Measurements from ENCODE around the gene MAP3K14.

MAP3K14 gene

DNA sequence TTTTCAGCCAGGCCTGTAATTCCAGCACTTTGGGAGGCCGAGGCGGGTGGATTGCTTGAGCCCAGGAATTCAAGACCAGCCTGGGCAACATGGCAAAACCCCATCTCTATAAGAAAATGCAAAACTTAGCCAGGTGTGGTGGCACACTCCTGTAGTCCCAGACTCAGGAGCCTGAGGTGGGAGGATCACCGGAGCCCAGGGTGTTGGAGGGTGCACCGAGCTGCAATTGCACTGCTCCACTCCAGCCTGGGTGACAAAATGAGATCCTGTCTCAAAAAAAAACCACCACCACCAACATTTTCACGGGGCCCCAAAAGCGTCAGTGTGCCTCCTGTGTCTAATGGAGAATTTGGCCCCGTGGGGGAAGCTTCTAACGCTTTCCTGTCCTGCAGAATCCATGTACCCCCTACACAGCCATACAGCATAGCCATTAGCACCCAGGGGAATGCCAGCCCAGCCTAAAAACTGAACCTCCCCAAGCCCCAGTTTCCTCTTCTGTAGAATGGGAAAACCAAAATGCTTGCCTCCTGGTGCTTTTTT is 22.2 kb upstream of the MAP3K14 start:
- no peak for DNase-seq (ENCODE audit: low spot score)

DNA sequence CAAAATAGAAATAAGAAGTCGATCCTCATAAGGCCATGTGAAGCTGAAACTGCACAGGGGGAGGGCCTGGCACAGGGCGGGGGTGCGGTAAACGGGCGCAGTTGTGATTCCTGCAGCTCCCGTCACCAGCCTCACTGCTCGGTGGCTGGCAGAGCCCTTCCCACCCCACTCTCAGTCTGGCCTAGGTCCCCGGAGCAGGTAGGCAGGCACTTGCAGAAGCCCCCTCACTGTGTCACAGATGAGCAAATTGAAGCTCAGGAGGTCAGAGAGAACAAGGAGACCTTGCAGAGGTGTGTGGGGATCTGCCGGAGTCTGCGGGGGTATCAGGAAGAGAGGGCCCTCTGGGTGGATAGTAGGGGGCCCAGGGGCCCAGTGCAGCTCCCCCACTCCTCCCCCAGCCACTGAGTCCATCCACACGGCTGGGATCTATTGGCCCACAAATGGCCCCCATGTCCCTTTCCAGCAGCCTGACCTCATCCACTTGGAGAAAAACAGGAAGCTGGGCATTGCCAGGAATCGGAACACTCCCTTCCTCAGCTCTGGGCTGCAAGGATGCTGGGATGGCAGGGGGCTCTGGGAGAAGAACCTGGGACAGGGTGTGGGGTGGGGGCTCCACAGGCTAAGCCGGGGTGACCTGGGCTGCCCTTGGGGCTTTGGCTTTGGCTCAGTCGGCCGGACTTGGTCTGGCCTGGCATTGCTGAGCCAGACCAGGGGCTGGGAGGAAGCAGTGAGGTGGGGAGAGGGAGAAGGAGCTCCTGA is 21.4 kb upstream of the MAP3K14 start:
- no peak for DNase-seq (ENCODE audit: low spot score)

DNA sequence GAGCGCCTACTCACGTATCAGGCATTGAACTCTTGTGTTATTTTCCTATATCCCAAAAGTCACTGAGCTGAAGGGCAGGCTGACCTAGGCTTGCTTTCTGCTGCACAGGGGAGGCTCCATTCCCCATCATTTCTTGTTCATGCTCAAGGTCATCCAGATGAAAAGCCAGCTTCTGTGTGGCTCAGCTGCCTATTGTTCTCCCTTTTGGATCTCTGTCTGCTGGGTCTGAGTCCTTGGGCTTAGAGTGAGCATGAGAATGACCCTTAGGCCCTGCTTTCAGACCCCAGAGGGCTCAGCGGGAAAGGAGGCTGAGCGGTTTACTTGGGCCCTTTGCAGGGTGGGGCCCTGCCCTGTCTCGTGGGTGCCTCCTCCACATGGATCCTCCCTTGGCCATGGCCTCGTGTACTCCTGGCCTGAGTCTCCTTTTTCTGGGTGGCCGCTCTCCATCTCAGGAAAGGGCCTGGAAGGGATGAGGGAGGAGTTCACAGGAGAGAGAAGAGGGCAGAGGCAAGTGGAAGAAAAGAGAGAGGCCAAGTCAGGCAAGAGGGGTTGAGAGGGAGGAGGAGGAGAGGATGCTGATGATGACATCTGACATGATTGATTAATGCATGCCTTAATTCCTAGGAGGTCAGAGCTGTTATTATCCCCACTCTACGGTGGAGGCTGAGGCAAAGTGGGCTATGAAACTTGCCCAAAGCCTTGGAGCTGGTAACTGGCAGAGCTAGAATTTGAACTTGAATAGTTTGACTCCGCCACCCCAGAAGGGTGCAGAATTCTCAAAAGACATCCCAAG is 19.8 kb upstream of the MAP3K14 start:
- no peak for DNase-seq (ENCODE audit: low spot score)

GRCh38 chr17:45335721-45336120 is 18.9 kb upstream of the MAP3K14 start:
- no peak for DNase-seq (ENCODE audit: low spot score)

DNA sequence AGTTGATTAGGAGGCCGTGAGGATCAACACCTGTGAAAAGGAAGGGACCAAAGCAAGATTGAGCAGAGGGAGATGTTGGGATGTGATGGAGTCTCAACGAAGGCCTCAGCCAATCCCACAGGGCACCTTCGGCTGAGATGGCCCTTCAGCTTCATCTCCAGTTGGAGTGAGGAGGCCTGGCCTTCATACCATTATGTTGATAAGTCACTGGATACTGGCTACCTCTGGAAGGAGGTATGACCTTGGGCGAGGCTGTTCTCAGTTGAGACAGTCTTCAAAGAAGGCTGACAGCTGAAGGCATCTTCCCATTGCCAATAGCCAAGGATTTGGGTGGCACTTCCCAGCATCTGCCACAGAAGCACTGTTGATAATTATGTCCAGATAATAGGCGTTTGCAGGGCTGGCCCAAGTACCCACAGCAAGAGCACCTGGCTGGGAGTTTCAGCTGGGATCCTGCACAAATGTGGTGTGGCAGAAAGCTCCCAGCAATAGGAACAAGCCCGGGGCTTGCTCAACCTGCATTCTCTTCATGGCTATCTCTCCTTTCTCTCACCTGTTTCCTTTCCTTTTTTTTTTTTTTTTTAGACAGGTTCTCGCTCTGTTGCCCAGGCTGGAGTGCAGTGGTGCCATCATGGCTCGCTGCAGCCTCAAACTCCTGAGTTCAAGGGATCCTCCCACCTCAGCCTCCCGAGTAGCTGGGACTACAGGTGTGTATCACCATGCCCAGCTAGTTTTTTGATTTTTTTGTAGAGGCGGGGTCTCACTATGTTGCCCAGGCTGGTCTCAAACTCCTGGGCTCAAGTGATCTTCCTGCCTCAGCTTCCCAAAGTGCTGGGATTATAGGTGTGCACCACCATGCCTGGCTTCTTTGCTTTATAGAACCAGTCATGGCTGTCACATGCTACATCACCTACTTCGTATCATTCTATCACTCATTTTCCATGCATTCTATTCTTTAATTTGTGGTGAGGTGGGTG is 18.2 kb upstream of the MAP3K14 start:
- no peak for DNase-seq (ENCODE audit: low spot score)

DNA sequence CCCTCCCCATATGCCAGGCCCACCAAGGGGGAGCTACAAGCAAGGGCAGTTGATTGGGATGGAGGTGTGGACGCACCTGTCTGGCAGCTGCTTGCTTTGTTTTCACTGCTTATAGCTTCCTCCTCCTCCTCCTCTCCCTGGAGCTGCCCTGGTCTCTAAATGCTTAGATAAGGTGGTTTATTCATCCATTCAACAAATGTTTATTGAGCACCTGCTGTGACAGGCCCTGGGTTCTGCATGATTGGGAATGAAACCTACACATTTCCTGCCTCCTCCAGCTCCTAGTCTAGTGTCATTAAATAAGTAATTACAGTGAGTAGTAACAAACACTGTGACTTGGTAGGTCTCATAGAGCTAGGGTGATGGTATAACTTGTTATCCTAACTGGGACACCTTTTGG is 17.4 kb upstream of the MAP3K14 start:
- DNase-seq (ENCODE audit: low spot score) = no peak

DNA sequence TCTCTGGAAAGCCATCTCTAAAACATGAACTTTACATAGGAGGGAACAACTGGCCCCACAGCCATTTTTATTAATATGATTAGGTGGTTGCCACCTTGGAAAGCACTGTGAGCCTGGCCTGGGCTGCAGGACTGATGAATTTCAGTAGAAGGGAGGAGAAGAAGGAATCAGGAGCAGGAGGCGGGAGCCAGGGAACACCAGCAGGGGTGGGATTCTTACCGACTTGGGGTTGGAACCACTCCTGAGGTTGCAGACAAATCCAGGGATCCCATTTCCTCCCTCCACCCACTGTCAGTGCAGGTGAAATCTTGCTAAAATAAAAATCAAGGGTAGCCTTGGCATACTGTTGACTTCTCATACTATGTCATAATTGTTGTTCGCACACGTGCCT is 16.9 kb upstream of the MAP3K14 start:
- DNase-seq (ENCODE audit: low spot score) = no peak

- no peak for DNase-seq (ENCODE audit: low spot score)
These were observed 16.3 kb upstream of the MAP3K14 start for GRCh38 chr17:45332989-45333701.

GRCh38 chr17:45332505-45332904 is 15.7 kb upstream of the MAP3K14 start:
- no peak for DNase-seq (ENCODE audit: low spot score)

DNA sequence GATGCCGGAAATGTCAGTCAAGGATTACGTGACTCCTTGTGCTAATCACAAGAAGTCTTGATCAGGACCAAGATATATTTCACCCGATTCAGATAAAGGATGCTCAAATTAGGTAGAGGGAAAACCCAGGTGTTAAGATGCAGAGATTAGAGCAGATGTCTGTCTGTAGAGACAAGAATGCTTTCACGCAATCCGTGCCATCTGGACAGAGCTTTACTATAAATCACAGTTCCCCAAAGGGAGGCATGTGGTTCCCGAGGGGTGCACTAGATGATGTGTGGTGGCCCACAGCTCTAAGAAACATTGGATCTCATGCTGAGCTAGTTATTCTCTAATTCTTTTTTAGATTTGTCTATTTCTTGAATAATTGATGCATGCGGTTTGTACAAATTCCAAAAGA is 9.8 kb upstream of the MAP3K14 start:
- DNase-seq (ENCODE audit: low spot score) = no peak

GRCh38 chr17:45325810-45326209 is 9.0 kb upstream of the MAP3K14 start:
- DNase-seq (ENCODE audit: low spot score) = no peak

GRCh38 chr17:45324336-45324735 is 7.5 kb upstream of the MAP3K14 start:
- no peak for DNase-seq (ENCODE audit: low spot score)

- no peak for DNase-seq (ENCODE audit: low spot score)
These were observed 5.3 kb upstream of the MAP3K14 start for GRCh38 chr17:45322168-45322567.

DNA sequence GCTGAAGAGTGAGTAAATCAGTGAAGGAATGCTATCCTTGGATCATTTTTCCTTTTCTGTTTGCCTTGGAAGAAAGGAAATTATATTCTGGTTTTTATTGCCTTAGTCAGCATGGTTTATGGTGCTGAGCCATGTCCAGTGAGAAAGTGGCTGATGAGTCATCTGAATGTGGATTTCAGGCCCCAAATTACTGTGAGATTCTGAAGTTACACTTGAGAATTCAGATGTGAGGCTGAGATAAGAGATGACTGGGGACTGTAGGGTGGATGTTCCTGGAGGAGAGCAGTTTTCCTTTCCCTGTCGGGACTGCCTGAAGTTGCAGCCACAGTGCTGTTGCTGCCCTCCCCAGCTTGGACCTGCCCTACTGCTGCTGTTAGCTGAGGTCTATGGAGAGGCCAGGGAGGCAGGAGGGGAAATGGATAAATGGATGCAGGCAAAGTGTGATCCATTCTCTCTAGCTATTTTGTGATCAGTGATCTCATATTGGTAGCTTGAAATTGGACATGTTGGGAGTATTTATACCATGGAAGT is 4.2 kb upstream of the MAP3K14 start:
- DNase-seq (ENCODE audit: low spot score) = no peak

DNA sequence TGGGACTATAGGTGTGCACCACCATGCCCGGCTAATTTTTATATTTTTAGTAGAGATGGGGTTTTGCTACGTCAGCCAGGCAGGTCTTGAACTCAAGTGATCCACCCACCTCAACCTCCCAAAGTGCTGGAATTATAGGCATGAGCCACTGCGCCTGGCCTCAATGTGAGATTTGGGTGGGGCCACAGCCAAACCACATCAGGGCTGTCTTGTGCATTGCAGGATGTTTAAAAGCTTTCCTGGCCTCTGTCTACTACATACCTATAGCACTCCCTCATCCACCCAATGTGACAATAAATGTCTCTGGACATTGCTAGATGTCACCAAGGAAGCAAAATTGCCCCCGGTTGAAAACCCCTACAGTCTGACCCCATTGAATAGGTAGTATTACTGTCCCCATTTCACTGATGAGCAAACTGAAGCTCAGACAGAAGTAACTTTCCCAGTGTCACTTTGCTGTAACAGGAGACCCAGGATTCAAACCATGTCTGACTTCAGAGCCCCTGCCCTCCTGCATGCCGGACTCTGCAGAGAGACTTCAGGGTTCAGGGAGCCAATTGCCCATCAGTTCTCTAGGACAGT is 3.6 kb upstream of the MAP3K14 start:
- DNase-seq (ENCODE audit: low spot score) = no peak

GRCh38 chr17:45319239-45319703 is 2.5 kb upstream of the MAP3K14 start:
- no peak for DNase-seq (ENCODE audit: low spot score)

GRCh38 chr17:45318561-45319230 is 1.9 kb upstream of the MAP3K14 start:
- DNase-seq (ENCODE audit: low spot score) = no peak

- peak; percentile 97 for DNase-seq (ENCODE audit: low spot score)
These were observed 500 bp upstream of the MAP3K14 start for GRCh38 chr17:45317111-45317928.

All from HuH-7.5 (cell line).